Colonic mucosa (tissue), 4 donors: ENCODE results near the gene MSI1. TPM values are rescaled to one million over a fixed set of nuclear protein-coding genes. Genes with fewer than 3 reads are reported as not detected.

ENCODE experiments used
- DNase-seq: peaks from one replicate; pipeline ENCODE4 v3.0.0-alpha.2; 2020
- H3K27ac ChIP-seq: fragments of 200-600 bp; one replicate; pipeline ENCODE4 v1.8.0; 2021
- H3K27me3 ChIP-seq: fragments of 200-600 bp; one replicate; pipeline ENCODE4 v1.8.0; 2021
- H3K36me3 ChIP-seq: fragments of 200-600 bp; one replicate; pipeline ENCODE4 v1.8.0; 2021
- H3K4me1 ChIP-seq: fragments of 200-600 bp; one replicate; pipeline ENCODE4 v1.8.0; 2021; ENCODE audit warnings: mild to moderate bottlenecking
- H3K4me3 ChIP-seq: fragments of 200-600 bp; one replicate; pipeline ENCODE4 v1.8.0; 2021
- H3K9ac ChIP-seq, 2 donors: one replicate each; pipeline ENCODE4 v1.7.0; 2013; ENCODE audit warnings: control low read depth in 2 of 2, low read depth in 2 of 2, low read length in 2 of 2
- H3K9me3 ChIP-seq: fragments of 200-600 bp; one replicate; pipeline ENCODE4 v1.8.0; 2021
- CTCF ChIP-seq: fragments of 200-600 bp; IDR thresholded peaks from one replicate; pipeline ENCODE4 v1.8.0; 2022; ENCODE audit warnings: antibody characterized with exemption, mild to moderate bottlenecking
- intact Hi-C: fragments of 100-400 bp; cut with DNase I; formaldehyde crosslinking; loops from one replicate; pipeline ENCODE4 v1.14.1; 2022
- total RNA-seq, 2 donors: library from RNA; stranded (reverse); fragmentation: NEBNext Ultra II Directional in 1 of 2; extraction: Animal tissue kit (Norgen Biotek cat#: 25700) in 1 of 2; gene quantifications; one replicate each; pipeline ENCODE4 v1.2.1, GENCODE V29; 2021
- donor health status: healthy.
- donor health status: DM: no; HTN: no; CAD: no.
- donor health status: DM: no; HTN: no; CAD: no.

The MSI1 gene
- total RNA-seq, 2 donors from 2014 or later, result 3.8 to 11.7 TPM

- Histone ChIP-seq H3K9me3 (no peaks in the 10 kb centered on the region), H3K4me1 (no peaks in the 10 kb centered on the region), H3K9ac (peak overlapping the region in 1 of 2 donors; percentile 12), H3K27me3 (peaks cover 23% of the 10 kb centered on the region), H3K27ac (no peak overlapping the region), H3K4me3 (no peak overlapping the region), H3K36me3 (no peaks in the 10 kb centered on the region)
- DNase-seq, result peak; percentile 53
- no peak for TF ChIP-seq CTCF
- intact Hi-C loops, result no loop called here
Observed at GRCh38 chr12:120367233-120367923, 1.6 kb downstream of the MSI1 start.

- Histone ChIP-seq H3K9me3 (no peaks in the 10 kb centered on the region), H3K27me3 (peaks cover 23% of the 10 kb centered on the region), H3K27ac (no peak overlapping the region), H3K9ac (no peak overlapping the region), H3K4me1 (no peaks in the 10 kb centered on the region), H3K4me3 (no peak overlapping the region), H3K36me3 (no peaks in the 10 kb centered on the region)
- intact Hi-C loops, result no loop called here
- no peak for TF ChIP-seq CTCF
- no peak for DNase-seq
Observed at GRCh38 chr12:120366845-120367232, 2.1 kb downstream of the MSI1 start.

- Histone ChIP-seq H3K9ac (no peak overlapping the region), H3K27ac (peak overlapping the region; percentile 37), H3K27me3 (peaks cover 20% of the 10 kb centered on the region), H3K9me3 (no peaks in the 10 kb centered on the region), H3K36me3 (no peaks in the 10 kb centered on the region), H3K4me1 (no peaks in the 10 kb centered on the region), H3K4me3 (no peak overlapping the region)
- TF ChIP-seq CTCF, result no peak
- intact Hi-C loops, result no loop called here
- peak; percentile 42 for DNase-seq
Observed at GRCh38 chr12:120366341-120366705, 2.6 kb downstream of the MSI1 start.

GRCh38 chr12:120365675-120366340 is 3.2 kb downstream of the MSI1 start:
- H3K4me3 ChIP-seq, result no peak overlapping the region
- TF ChIP-seq CTCF, result no peak
- no peaks in the 10 kb centered on the region for H3K9me3 ChIP-seq
- H3K36me3 ChIP-seq, result no peaks in the 10 kb centered on the region
- DNase-seq, result peak; percentile 83
- H3K4me1 ChIP-seq, result no peaks in the 10 kb centered on the region
- H3K27ac ChIP-seq, result peak overlapping the region; percentile 37
- intact Hi-C loops, result no loop called here
- H3K27me3 ChIP-seq, result peaks cover 15% of the 10 kb centered on the region
- H3K9ac ChIP-seq, result no peak overlapping the region

- intact Hi-C loops, result no loop called here
- peaks cover 2% of the 10 kb centered on the region for H3K27me3 ChIP-seq
- H3K36me3 ChIP-seq, result no peaks in the 10 kb centered on the region
- peak; percentile 60 for DNase-seq
- no peaks in the 10 kb centered on the region for H3K9me3 ChIP-seq
- no peak for TF ChIP-seq CTCF
- H3K9ac ChIP-seq, result no peak overlapping the region
- H3K4me1 ChIP-seq, result no peaks in the 10 kb centered on the region
- H3K4me3 ChIP-seq, result no peak overlapping the region
- no peak overlapping the region for H3K27ac ChIP-seq
Observed at GRCh38 chr12:120364487-120364886, 4.5 kb downstream of the MSI1 start.
